AG04449 (cell line): Measurements from ENCODE around the gene METTL21C.

Experiments
- CTCF ChIA-PET: fragments of 350-600 bp; formaldehyde crosslinking; extraction: SDS; loops from one replicate; lab custom pipeline; 2021; ENCODE audit warnings: antibody characterized with exemption; lab: Yijun Ruan, JAX
- POLR2A ChIA-PET: fragments of 400-600, 350-600 bp; formaldehyde crosslinking; extraction: SDS; loops from one replicate; lab custom pipeline; 2020; ENCODE audit warnings: antibody characterized with exemption, inconsistent platforms; lab: Yijun Ruan, JAX
- DNase-seq: peaks from one replicate; pipeline ENCODE4 v3.0.0-alpha.2; 2010; ENCODE audit warnings: low read depth, low spot score
- H3K4me3 ChIP-seq: 2 replicates; pipeline ENCODE4 v1.5.1; 2011; ENCODE audit warnings: low read depth, mild to moderate bottlenecking, control low read depth, low read length
- CTCF ChIP-seq: IDR thresholded peaks from one replicate; pipeline ENCODE4 v1.5.1; 2011; ENCODE audit warnings: mild to moderate bottlenecking, moderate library complexity, low read length, control low read depth, inconsistent platforms; ENCODE audit not compliant: insufficient read depth; ENCODE audit errors: missing control alignments

Gene METTL21C

GRCh38 chr13:102680133-102680717 is 14.6 kb downstream of the METTL21C start:
- no peak overlapping the region for H3K4me3 ChIP-seq
- ChIA-PET POLR2A (no interaction called here), CTCF (no interaction called here)
- TF ChIP-seq CTCF = no peak
- no peak for DNase-seq

GRCh38 chr13:102679449-102680132 is 15.3 kb downstream of the METTL21C start:
- ChIA-PET POLR2A (no interaction called here), CTCF (no interaction called here)
- no peak for DNase-seq
- TF ChIP-seq CTCF = no peak
- no peak overlapping the region for H3K4me3 ChIP-seq

DNA sequence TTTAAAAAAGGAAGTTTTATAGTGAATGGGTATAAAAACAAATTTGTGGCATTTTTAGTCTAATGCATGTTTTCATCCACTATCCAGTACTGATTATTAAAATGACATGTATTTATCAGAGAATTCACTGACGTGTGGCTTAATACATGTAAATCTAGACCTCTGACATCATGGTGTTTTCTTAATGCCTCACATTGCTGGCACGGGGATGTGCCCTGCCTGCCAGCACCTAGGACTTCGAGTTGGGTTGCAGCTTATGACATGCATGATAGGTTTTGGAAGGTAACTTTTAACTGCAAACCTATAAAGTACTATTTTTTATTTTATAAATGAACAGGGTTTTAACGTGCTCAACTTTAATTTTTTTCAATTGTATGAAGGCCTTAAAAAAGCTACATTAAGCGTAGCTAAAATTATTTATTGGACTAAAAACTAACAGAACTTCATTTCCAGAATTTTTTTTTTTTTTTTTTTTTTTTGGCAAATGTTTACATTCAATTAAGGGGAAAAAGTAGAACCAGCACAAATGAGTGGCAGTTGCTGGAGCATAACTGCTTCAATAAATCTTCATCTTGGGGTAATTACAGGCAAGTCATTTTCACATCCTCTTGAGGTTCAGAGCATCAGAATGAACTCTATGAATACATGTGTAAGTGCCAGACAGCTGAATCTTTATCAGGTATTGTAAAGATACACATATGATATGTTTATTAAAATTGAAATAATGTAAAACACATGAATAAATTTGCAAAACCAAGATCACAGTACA is 16.3 kb downstream of the METTL21C start:
- ChIA-PET CTCF (interaction anchor here (0.7 to 1.2 kb wide), 3 partner anchors 83 to 487 kb away, joined by 3 read pairs; no protein-coding TSS in a partner anchor), POLR2A (no interaction called here)
- no peak for TF ChIP-seq CTCF
- H3K4me3 ChIP-seq = no peak overlapping the region
- DNase-seq = no peak

- CTCF ChIA-PET = interaction anchor here (1.3 kb wide), 1 partner anchor 20 kb away, joined by 5 read pairs; no protein-coding TSS in a partner anchor
- no peak for DNase-seq
Observed at GRCh38 chr13:102677122-102677521, 17.7 kb downstream of the METTL21C start.

GRCh38 chr13:102675115-102675514 is 19.7 kb downstream of the METTL21C start:
- ChIA-PET CTCF (no interaction called here), POLR2A (no interaction called here)
- no peak overlapping the region for H3K4me3 ChIP-seq
- TF ChIP-seq CTCF = no peak
- no peak for DNase-seq

More at GRCh38 chr13:102677122-102677521, 17.7 kb downstream of the METTL21C start:
- TF ChIP-seq CTCF = no peak
- no peak overlapping the region for H3K4me3 ChIP-seq
- POLR2A ChIA-PET = no interaction called here

GRCh38 chr13:102670130-102670529 is 24.7 kb downstream of the METTL21C start:
- no peak for TF ChIP-seq CTCF
- H3K4me3 ChIP-seq = no peak overlapping the region
- ChIA-PET POLR2A (no interaction called here), CTCF (no interaction called here)
- no peak for DNase-seq
